Measurements from ENCODE around the gene LGALS12.
A peak's percentile ranks its signal among the peaks of the same experiment; 100 is the strongest.

The LGALS12 gene

DNA sequence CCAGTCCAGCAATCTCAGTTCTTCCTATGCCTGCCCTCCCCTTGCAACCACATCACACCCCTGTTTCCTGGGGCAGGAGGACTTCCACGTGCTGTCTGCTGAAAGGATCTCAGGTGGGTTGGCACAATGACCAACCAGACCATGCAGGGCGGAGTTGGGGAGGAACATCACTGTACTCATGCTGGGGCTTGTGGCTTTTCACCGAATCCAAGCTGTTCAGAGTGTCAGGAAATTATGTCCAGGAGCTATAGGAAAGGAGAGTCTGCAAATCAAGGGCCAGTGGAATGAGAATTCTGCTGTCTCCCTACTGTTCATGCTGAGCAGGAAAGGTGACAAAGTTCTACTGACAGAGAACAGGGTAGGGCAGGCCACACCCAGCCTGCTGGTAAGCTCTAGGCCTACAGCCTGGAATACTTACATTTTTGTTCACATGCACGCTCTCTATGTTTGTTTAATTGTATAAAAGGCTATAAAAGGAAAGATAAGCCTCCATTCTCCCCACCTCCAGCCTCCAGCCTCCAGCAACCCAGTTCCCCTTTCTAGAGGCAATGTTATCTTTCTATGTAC, 59.0 kb downstream of the LGALS12 start:
- no peak overlapping the region for H3K4me3 ChIP-seq (ENCODE audit: severe bottlenecking)
- H3K4me1 ChIP-seq (ENCODE audit: insufficient read depth, poor library complexity, severe bottlenecking): peaks cover 44% of the 10 kb centered on the region
- TF ChIP-seq, protein P1, sequence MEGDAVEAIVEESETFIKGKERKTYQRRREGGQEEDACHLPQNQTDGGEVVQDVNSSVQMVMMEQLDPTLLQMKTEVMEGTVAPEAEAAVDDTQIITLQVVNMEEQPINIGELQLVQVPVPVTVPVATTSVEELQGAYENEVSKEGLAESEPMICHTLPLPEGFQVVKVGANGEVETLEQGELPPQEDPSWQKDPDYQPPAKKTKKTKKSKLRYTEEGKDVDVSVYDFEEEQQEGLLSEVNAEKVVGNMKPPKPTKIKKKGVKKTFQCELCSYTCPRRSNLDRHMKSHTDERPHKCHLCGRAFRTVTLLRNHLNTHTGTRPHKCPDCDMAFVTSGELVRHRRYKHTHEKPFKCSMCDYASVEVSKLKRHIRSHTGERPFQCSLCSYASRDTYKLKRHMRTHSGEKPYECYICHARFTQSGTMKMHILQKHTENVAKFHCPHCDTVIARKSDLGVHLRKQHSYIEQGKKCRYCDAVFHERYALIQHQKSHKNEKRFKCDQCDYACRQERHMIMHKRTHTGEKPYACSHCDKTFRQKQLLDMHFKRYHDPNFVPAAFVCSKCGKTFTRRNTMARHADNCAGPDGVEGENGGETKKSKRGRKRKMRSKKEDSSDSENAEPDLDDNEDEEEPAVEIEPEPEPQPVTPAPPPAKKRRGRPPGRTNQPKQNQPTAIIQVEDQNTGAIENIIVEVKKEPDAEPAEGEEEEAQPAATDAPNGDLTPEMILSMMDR (IDR thresholded peaks at IDR 0.05; ENCODE audit: poor library complexity, severe bottlenecking): no peak
- peak; percentile 54 for ATAC-seq (ENCODE audit: low read depth)
- peak overlapping the region; percentile 75 for H3K27ac ChIP-seq (ENCODE audit: poor library complexity, severe bottlenecking)
- H3K36me3 ChIP-seq (ENCODE audit: low read depth): no peaks in the 10 kb centered on the region
- no peaks in the 10 kb centered on the region for H3K9me3 ChIP-seq (ENCODE audit: severe bottlenecking)
- no peak for DNase-seq (ENCODE audit: low spot score)
- no peaks in the 10 kb centered on the region for H3K27me3 ChIP-seq (ENCODE audit: insufficient read depth, poor library complexity, severe bottlenecking)

All from RWPE2 (cell line).